CD14-positive monocyte (primary cell): ENCODE measurements around the gene PEAK1. TPM values are rescaled to one million over a fixed set of nuclear protein-coding genes. Genes with fewer than 3 reads are reported as not detected.
A peak's percentile ranks its signal among the peaks of the same experiment; 100 is the strongest.

Source experiments
- DNase-seq, 3 donors: peaks; one replicate each; pipeline ENCODE4 v3.0.0-alpha.2; 2011 to 2022
- H2AFZ ChIP-seq: 2 replicates; pipeline ENCODE4 v1.6.0; 2012; ENCODE audit warnings: mild to moderate bottlenecking, low read depth, low read length, inconsistent platforms; ENCODE audit not compliant: insufficient read depth, poor library complexity, severe bottlenecking
- H3K27ac ChIP-seq, 2 donors: 1 replicate in 1 of 2; 2 replicates in 1 of 2; pipeline ENCODE4 v1.5.1; 2012 to 2013; ENCODE audit warnings: low read length in 2 of 2, control low read depth in 1 of 2, inconsistent platforms in 1 of 2, low read depth in 1 of 2, mild to moderate bottlenecking in 1 of 2
- H3K27me3 ChIP-seq, 2 donors: one replicate each; pipeline versions ENCODE4 v1.6.0 to v1.6.1; 2011 to 2013; ENCODE audit warnings: low read length in 2 of 2; ENCODE audit not compliant: control insufficient read depth in 2 of 2, insufficient read depth in 2 of 2
- H3K36me3 ChIP-seq, 2 donors: replicated peaks in 1 of 2; 1 replicate in 1 of 2; 2 replicates in 1 of 2; pipeline versions ENCODE4 v1.5.1 to v1.6.1; 2012 to 2013; ENCODE audit warnings: low read length in 2 of 2, control low read depth in 1 of 2, inconsistent platforms in 1 of 2, mild to moderate bottlenecking in 1 of 2; ENCODE audit not compliant: insufficient read depth in 2 of 2, control insufficient read depth in 1 of 2
- H3K4me1 ChIP-seq, 2 donors: 1 replicate in 1 of 2; 2 replicates in 1 of 2; pipeline versions ENCODE4 v1.5.1 to v1.6.1; 2012 to 2013; ENCODE audit warnings: low read length in 2 of 2, control low read depth in 1 of 2, inconsistent platforms in 1 of 2, mild to moderate bottlenecking in 1 of 2, moderate library complexity in 1 of 2; ENCODE audit not compliant: insufficient read depth in 2 of 2, control insufficient read depth in 1 of 2
- H3K4me2 ChIP-seq: replicated peaks from 2 replicates; pipeline ENCODE3; 2012; ENCODE audit warnings: low read length, moderate library complexity, mild to moderate bottlenecking; ENCODE audit not compliant: poor library complexity, severe bottlenecking; ENCODE audit errors: extremely low read depth
- H3K4me3 ChIP-seq, 3 experiments: fragments of 200-600 bp in 1 of 3; sonication (generic) in 1 of 3; replicated peaks in 1 of 3; 1 replicate in 2 of 3; 2 replicates in 1 of 3; pipeline ENCODE4 v1.5.1; 2011 to 2013; ENCODE audit warnings: low read length in 3 of 3, mild to moderate bottlenecking in 3 of 3, control low read depth in 2 of 3, low read depth in 2 of 3, inconsistent platforms in 1 of 3, moderate library complexity in 1 of 3
- H3K79me2 ChIP-seq: 2 replicates; pipeline ENCODE4 v1.6.0; 2012; ENCODE audit warnings: mild to moderate bottlenecking, control low read depth, inconsistent platforms, low read length, moderate library complexity; ENCODE audit not compliant: insufficient read depth
- H3K9ac ChIP-seq: 2 replicates; pipeline ENCODE4 v1.6.0; 2017; ENCODE audit warnings: low read length, mild to moderate bottlenecking; ENCODE audit not compliant: insufficient read depth, poor library complexity, severe bottlenecking
- H3K9me3 ChIP-seq, 2 donors: replicated peaks in 1 of 2; 1 replicate in 1 of 2; 2 replicates in 1 of 2; pipeline versions ENCODE4 v1.5.1 to v1.6.1; 2012 to 2013; ENCODE audit warnings: low read length in 2 of 2, control low read depth in 1 of 2; ENCODE audit not compliant: control insufficient read depth in 1 of 2, insufficient read depth in 1 of 2
- H4K20me1 ChIP-seq: 2 replicates; pipeline ENCODE4 v1.6.0; 2012; ENCODE audit warnings: mild to moderate bottlenecking, low read length, control low read depth, moderate library complexity; ENCODE audit not compliant: insufficient read depth
- H3K27ac Mint-ChIP-seq, 7 donors: one replicate each; pipeline ENCODE4 v1.8.0; 2020; ENCODE audit warnings: mild to moderate bottlenecking in 7 of 7, mixed read lengths in 7 of 7, moderate library complexity in 6 of 7, inconsistent platforms in 2 of 7
- H3K27me3 Mint-ChIP-seq, 3 donors: one replicate each; pipeline ENCODE4 v1.8.0; 2021 to 2022; ENCODE audit warnings: low read depth in 3 of 3, mild to moderate bottlenecking in 3 of 3, mixed read lengths in 3 of 3, moderate library complexity in 3 of 3, inconsistent platforms in 1 of 3
- H3K36me3 Mint-ChIP-seq, 2 donors: one replicate each; pipeline ENCODE4 v1.8.0; 2020; ENCODE audit warnings: mixed read lengths in 2 of 2, inconsistent platforms in 1 of 2, mild to moderate bottlenecking in 1 of 2
- H3K4me1 Mint-ChIP-seq: one replicate; pipeline ENCODE4 v1.8.0; 2020; ENCODE audit warnings: mild to moderate bottlenecking, mixed read lengths
- H3K4me3 Mint-ChIP-seq, 2 donors: one replicate each; pipeline ENCODE4 v1.8.0; 2020; ENCODE audit warnings: mild to moderate bottlenecking in 2 of 2, mixed read lengths in 2 of 2, moderate library complexity in 1 of 2
- H3K9me3 Mint-ChIP-seq, 7 donors: one replicate each; pipeline ENCODE4 v1.8.0; 2020 to 2022; ENCODE audit warnings: mixed read lengths in 7 of 7, mild to moderate bottlenecking in 6 of 7, moderate library complexity in 6 of 7, inconsistent platforms in 2 of 7
- CTCF ChIP-seq: fragments of 200-600 bp; IDR thresholded peaks from one replicate; pipeline ENCODE4 v1.8.0; 2022; ENCODE audit warnings: antibody characterized with exemption, mild to moderate bottlenecking
- WGBS: methylation state at CpG from one replicate; pipeline ENCODE4 v1.1.5; 2013; ENCODE audit warnings: missing lambda C conversion rate; ENCODE audit not compliant: insufficient coverage; 5-methylcytosine and 5-hydroxymethylcytosine counted together
- intact Hi-C, 2 donors: fragments of 100-400 bp; cut with micrococcal nuclease; formaldehyde crosslinking; loops; one replicate each; pipeline versions ENCODE4 v1.15.0 to v1.15.1; 2023
- polyA plus RNA-seq, 3 donors: library from polyadenylated mRNA; depleted of rRNA in 1 of 3; unstranded in 2 of 3; stranded (reverse) in 1 of 3; fragments of 300-500 nt in 2 of 3; fragments of >200 nt in 1 of 3; fragmentation: Illumina TruSeq in 2 of 3; gene quantifications; 1 replicate in 2 of 3; 2 replicates in 1 of 3; pipeline ENCODE4 v1.2.3, GENCODE V29; 2012 to 2021

The PEAK1 gene
- polyA plus RNA-seq, 3 donors = 0.85 to 8.7 (median 1.1) TPM

GRCh38 chr15:77195586-77195985 is 224.3 kb downstream of the PEAK1 start:
- Histone ChIP-seq H3K79me2 (no peaks in the 10 kb centered on the region), H3K9me3 (peaks cover 0 to 7% of the 10 kb centered on the region in 2 donors), H3K4me1 (no peaks in the 10 kb centered on the region), H3K4me2 (no peak overlapping the region), H3K4me3 (no peak overlapping the region), H3K27me3 (no peaks in the 10 kb centered on the region), H3K9ac (no peak overlapping the region), H3K36me3 (peaks cover 0 to 16% of the 10 kb centered on the region in 2 donors), H4K20me1 (no peaks in the 10 kb centered on the region), H3K27ac (no peak overlapping the region), H2AFZ (no peak overlapping the region)
- no peak for TF ChIP-seq CTCF
- Mint-ChIP-seq H3K27me3 (no peaks in the 10 kb centered on the region), H3K4me1 (no peaks in the 10 kb centered on the region), H3K9me3 (peaks cover 0 to 10% (median 4%) of the 10 kb centered on the region in 7 donors), H3K4me3 (no peak overlapping the region), H3K36me3 (peaks cover 4 to 16% of the 10 kb centered on the region in 2 donors), H3K27ac (no peak overlapping the region)
- 88% methylated on average over 3 of the region's 3 CpGs for WGBS
- no peak for DNase-seq
- intact Hi-C loops = no loop called here

- no CpG with 5 or more reads among the region's 4 CpGs for WGBS
- Histone ChIP-seq H3K36me3 (no peaks in the 10 kb centered on the region), H3K4me2 (no peak overlapping the region), H3K4me1 (peaks cover 19 to 26% of the 10 kb centered on the region in 2 donors), H3K79me2 (no peaks in the 10 kb centered on the region), H3K4me3 (no peak overlapping the region), H3K9ac (no peak overlapping the region), H3K27ac (no peak overlapping the region), H4K20me1 (no peaks in the 10 kb centered on the region), H2AFZ (no peak overlapping the region), H3K9me3 (no peaks in the 10 kb centered on the region), H3K27me3 (no peaks in the 10 kb centered on the region)
- H3K27ac Mint-ChIP-seq = peak overlapping the region in 1 of 7 donors; percentile 8
- intact Hi-C loops = no loop called here
- DNase-seq = no peak
- peaks cover 0 to 2% (median 2%) of the 10 kb centered on the region in 3 donors for H3K27me3 Mint-ChIP-seq
- H3K36me3 Mint-ChIP-seq = peaks cover 0 to 2% of the 10 kb centered on the region in 2 donors
- TF ChIP-seq CTCF = no peak
- peaks cover 24% of the 10 kb centered on the region for H3K4me1 Mint-ChIP-seq
- H3K4me3 Mint-ChIP-seq = no peak overlapping the region
- H3K9me3 Mint-ChIP-seq = no peaks in the 10 kb centered on the region
Observed at GRCh38 chr15:77192451-77192850, 227.5 kb downstream of the PEAK1 start.
